Neural progenitor cell (in vitro differentiated cells): ENCODE data around the gene DENND4C.

ENCODE experiments used
- CTCF ChIP-seq: fragments of 200-600 bp; sonication (generic); IDR thresholded peaks from 2 replicates; pipeline ENCODE4 v1.5.1; 2017; ENCODE audit warnings: antibody characterized with exemption, mild to moderate bottlenecking
- EZH2 ChIP-seq: fragments of 200-600 bp; sonication (generic); IDR thresholded peaks from 2 replicates; pipeline ENCODE4 v1.6.1; 2017; ENCODE audit warnings: antibody characterized with exemption, mild to moderate bottlenecking, moderate library complexity

- TF ChIP-seq CTCF (no peak), EZH2 (no peak)
Observed at GRCh38 chr9:19381656-19382055, 151.2 kb downstream of the DENND4C start.
